HUDEP-2 (cell line): Measurements from ENCODE around the gene LRRC36.
"Not testable (repeated sequence)": the region's sequence is repeated elsewhere in the genome, so short reads cannot be mapped to it uniquely, and the experiment has no call there.

Source experiments
- DNase-seq, 76 experiments: peaks; one replicate each; lab custom pipeline; 2025; ENCODE audit not compliant: unreplicated experiment in 76 of 76; lab: John Stamatoyannopoulos, UW

LRRC36 gene

GRCh38 chr16:67341250-67341649 lies 14.6 kb downstream of the LRRC36 start:
- no peak for DNase-seq

GRCh38 chr16:67342616-67343015 lies 16.0 kb downstream of the LRRC36 start:
- no peak for DNase-seq

- DNase-seq: no peak
Measured at GRCh38 chr16:67345401-67345800, 18.8 kb downstream of the LRRC36 start.

- no peak for DNase-seq
Measured at GRCh38 chr16:67346341-67346740, 19.7 kb downstream of the LRRC36 start.

GRCh38 chr16:67349172-67349571 lies 22.6 kb downstream of the LRRC36 start:
- peak in 13 of 76 experiments; percentile 3 to 50 (median 22) for DNase-seq

- DNase-seq: no peak
Measured at GRCh38 chr16:67350324-67350723, 23.7 kb downstream of the LRRC36 start.

GRCh38 chr16:67352463-67352862 lies 25.8 kb downstream of the LRRC36 start:
- not testable (repeated sequence) for DNase-seq

- no peak for DNase-seq
Measured at GRCh38 chr16:67356396-67356795, 29.8 kb downstream of the LRRC36 start.

GRCh38 chr16:67357561-67357960 lies 30.9 kb downstream of the LRRC36 start:
- no peak for DNase-seq

- DNase-seq: peak in 1 of 76 experiments; percentile 2
Measured at GRCh38 chr16:67359540-67360269, 33.1 kb downstream of the LRRC36 start.

GRCh38 chr16:67361038-67361437 lies 34.4 kb downstream of the LRRC36 start:
- no peak for DNase-seq

- no peak for DNase-seq
Measured at GRCh38 chr16:67364600-67365235, 38.1 kb downstream of the LRRC36 start.

GRCh38 chr16:67370661-67371060 lies 44.0 kb downstream of the LRRC36 start:
- no peak for DNase-seq

- DNase-seq: peak in 9 of 76 experiments; percentile 2 to 39 (median 13)
Measured at GRCh38 chr16:67372664-67373063, 46.0 kb downstream of the LRRC36 start.

GRCh38 chr16:67376012-67376411 lies 49.4 kb downstream of the LRRC36 start:
- not testable (repeated sequence) for DNase-seq

GRCh38 chr16:67378642-67379041 lies 52.0 kb downstream of the LRRC36 start:
- no peak for DNase-seq

- no peak for DNase-seq
Measured at GRCh38 chr16:67383284-67383683, 56.7 kb downstream of the LRRC36 start.

GRCh38 chr16:67384778-67385510 lies 58.3 kb downstream of the LRRC36 start:
- peak in 2 of 76 experiments; percentile 16 to 21 for DNase-seq

GRCh38 chr16:67386861-67387455 lies 60.3 kb downstream of the LRRC36 start:
- DNase-seq: no peak

- DNase-seq: no peak
Measured at GRCh38 chr16:67387479-67388079, 61.0 kb downstream of the LRRC36 start.

- no peak for DNase-seq
Measured at GRCh38 chr16:67388191-67388590, 61.6 kb downstream of the LRRC36 start.
